HG03565 (cell line): ENCODE results near the gene DCDC1.

Experiments used
- ATAC-seq: cut with Tn5 transposase; IDR thresholded peaks from one replicate; pipeline ENCODE4 v1.9.1; 2021; ENCODE audit warnings: mild to moderate bottlenecking, moderate library complexity; ENCODE audit not compliant: unreplicated experiment

The DCDC1 gene

DNA sequence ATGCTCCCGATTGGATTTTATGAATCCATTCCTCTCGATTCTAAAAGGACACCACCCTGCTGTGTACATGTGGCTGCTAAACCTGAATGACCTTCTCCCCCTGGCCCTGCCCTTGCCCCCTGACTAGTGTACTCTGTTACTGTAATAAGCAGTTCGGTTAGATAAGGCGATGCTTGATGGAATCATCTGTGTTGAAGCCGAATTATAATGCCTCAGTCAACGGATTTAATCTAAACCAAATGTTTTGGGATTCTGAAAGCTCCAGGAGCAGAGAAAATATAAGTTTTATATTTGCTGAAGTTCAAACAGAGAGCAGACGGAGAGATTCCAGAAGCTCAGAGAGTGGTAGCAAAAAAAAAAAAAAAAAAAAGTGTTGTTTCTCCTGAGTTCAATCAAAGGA lies 508.0 kb downstream of the DCDC1 start:
- ATAC-seq: no peak

DNA sequence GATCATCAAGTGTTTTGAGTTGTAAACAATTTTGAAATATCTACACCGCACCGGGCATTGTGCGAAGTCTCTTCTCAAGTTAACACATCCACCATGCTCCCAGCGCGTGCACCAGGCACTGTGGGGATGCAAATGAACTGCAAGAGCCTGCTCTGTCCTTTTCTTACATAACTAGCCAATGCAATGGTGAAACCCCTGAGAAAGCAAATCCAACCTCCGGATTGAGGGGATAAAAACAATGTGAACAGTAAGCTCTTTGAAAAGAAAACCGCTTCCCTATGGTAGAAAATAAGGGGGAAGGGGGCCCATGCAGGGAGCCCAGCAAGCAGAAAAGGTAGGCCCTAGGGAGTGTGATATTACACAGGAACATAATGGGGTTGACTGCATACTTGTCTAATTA lies 508.5 kb downstream of the DCDC1 start:
- ATAC-seq: no peak

DNA sequence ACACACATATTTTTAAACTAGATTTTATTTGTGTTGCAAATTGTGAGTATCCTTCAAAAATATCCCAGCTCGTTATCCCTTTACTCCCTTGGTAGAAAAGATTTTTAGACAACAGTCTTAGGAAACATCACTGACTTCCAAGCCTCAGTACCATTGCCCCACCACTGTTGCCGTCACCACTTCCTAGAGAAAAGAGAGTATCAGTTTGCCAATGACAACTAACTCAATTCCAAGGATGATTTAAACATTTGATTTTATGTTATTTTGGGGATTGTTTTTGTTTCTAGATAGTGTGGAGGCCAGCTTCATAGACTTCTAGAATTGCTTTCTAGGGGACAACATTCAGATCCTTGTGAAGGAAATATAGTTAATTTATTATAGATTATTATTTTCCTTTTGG lies 509.4 kb downstream of the DCDC1 start:
- no peak for ATAC-seq

DNA sequence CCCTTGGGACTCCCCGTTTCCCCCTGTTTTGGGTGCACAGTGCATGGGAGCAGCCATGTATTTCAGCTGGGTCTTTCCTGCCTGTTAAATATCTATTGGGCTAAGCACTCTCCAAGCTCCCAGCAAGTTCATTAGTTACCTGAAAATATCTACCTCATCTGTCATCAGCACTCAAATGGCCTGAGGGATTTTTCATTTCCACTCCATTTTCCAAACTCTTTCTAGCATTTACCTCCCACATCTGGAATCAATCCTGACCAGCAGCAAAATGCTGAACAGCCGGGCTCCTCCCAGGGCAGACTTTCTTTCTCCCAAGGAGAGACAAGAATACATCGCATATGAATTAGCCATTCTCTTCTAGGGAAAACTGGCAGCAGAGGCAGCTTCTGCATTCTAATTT lies 509.9 kb downstream of the DCDC1 start:
- ATAC-seq: no peak

DNA sequence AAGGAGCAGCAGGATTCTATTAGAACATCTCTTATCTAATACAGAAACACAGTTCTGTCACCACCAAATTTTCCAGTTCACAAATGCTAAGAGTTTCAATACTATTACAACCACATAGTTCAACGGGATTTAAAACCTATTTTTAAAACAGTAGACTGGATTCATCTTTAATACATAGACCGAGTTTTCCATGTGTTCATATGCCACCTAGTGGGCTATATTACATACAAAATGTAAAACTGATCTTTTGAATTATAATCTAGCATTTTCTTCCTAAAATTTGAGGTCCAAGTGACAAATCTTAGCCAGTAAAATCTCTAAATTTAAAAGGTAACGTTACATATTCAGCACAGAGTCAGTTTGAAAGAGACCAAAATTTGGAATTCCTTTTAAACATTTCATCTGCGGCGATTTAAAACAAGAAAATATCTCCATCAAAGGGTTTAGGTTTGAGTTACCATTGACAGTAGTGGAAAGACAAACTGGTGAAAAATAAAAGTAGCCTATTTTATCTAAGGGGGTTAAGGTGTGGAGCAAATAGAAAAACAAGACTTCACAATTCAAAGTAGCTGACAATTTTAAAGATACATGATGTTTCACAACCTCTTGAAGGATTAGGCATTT lies 514.0 kb downstream of the DCDC1 start:
- ATAC-seq: no peak

DNA sequence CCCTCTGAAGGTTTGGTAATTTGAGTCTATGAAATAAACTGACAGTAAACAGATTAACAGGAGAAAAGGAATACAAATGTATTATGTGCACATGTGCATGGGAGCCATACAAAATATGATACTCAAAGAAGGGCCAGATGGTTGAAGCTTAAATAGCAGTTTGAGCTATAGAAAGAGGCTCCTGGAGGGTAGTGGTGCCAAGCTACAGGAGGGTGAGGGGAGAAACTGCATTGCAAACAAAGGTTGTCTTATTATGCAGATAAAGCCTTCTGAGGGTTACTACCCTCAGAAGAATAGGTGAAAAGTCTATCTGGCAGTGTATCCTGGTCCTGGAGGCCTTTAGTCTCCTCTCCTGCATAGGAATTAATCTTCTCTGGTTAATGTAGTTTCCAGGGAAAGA lies 516.1 kb downstream of the DCDC1 start:
- ATAC-seq: no peak

DNA sequence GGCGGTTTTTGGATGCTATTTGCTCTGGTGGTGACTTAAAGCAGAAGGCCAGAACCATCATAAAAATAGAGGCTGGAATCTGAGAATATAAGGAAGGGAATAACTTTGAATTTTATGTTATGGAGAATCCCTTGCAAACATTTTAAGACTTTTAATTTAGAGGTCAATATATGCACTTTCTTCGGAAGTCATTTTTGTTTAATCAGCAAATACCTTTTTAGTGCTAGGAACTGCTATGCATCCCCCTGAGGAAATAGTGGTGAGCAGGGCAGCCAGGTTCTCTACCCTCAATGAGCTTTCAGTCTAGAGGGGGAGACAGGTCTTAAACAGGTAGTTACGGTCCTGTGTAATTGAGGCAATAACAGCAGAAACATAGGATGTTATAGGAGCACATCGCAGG lies 516.9 kb downstream of the DCDC1 start:
- ATAC-seq: no peak

DNA sequence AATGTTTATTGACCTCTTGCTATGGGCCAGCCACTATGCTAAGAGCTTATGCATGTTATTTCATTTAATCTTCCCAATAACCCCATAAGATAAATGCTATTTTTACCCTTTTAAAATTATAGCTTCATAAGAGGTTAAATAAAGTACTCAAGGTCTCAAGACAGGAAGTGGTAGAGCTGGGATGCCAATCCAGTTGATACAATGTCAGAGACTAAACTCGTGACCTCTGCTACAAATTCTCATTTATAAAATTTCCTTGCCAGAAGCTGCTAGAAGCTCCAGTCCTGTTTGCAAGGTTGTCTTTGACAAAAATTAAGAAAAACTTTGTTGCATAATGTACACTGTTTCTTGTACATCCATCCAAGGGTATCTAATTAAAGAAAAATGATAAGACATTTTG lies 517.4 kb downstream of the DCDC1 start:
- no peak for ATAC-seq

DNA sequence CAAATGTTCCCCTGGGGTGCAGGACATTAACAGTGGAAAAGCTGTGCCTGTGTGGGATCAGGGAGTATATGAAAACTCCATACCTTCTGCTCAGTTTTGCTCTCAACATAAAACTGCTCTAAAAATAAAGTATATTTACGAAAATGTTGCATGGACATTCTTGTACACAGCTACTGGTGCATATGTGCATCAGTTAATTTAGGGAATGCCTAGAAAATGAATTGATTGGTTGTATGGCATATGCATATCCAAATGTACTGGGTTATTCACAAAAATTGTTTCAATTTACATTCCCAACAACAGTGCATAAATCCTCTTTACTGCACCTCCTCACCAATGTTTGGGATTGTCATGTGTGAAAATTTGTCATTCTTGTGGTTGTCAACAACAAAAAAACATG lies 532.3 kb downstream of the DCDC1 start:
- ATAC-seq: no peak

DNA sequence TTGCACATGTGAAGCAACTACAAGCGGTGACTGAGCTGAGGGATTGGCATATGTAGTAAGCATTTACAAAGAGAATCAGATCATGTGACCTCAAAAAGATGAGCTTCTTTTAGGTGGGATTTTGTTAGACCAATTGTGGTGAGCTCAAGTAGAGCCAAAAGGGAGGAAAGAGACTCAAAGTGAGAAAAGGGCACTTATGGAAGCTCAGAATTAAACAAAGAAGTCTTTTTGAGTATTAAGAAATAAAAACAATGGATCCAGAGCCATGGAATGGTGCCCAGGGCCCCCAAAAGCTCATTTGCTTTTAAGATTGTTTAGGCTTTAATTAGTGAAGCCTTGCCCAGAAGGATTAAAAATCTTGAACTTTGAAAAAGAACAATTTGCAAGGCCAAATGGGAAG lies 536.7 kb downstream of the DCDC1 start:
- ATAC-seq: no peak

DNA sequence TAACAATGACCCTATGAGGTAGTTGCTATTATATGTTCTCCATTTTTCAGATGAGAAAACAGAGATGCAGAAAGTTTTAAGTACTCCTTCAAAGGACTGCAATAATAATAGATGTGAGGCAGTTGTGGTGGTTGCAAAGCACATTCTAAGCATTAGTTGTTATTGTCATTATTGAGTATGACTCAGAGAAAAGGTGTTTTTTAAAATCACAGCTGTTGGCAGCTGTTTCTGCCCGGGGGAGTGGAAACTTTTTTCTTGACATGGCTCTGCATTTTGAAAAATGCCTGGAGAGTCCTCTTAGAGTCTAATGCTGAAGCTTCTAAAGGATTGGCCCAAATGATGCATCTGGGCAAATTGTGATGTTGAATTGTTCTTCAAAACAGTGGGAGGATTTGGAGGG lies 538.9 kb downstream of the DCDC1 start:
- no peak for ATAC-seq

DNA sequence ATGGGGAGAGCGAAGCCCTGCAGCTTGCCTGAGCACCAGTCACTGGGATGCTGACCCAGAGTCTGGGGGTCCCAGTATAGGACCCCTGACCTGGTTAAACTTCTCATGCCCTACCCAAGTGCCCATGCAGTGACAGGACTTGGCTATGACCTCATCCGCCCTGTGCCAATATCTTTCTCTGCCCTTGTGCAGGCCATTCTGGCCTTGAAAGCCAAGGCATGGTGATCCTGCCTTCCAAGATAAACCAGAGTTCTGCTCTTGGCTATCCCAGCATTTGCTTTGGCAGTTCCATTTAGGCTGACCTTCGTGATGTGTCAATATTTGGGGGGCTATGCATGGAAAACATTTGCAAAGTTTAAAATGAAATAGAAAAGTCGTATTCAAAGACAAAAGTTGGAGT lies 542.6 kb downstream of the DCDC1 start:
- ATAC-seq: no peak

DNA sequence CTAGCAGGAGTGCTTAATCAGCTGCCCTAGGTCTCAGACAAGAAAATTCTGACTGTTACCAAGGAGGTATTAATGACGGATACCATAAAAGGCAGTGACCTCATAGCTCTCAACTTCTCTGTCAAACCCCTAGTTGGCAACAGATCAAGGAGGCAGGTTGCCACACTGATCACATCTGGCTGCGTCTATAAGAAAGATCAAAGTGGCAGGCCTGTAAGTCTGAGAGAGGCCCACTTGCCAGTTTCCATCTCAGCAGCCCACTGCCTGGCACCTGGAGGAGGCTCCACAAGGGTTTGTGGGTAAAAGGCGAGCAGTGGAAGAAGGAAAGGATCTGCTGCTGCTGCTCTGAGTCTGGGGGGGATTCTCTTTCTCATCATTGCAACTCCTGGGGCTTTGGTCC lies 543.8 kb downstream of the DCDC1 start:
- no peak for ATAC-seq

DNA sequence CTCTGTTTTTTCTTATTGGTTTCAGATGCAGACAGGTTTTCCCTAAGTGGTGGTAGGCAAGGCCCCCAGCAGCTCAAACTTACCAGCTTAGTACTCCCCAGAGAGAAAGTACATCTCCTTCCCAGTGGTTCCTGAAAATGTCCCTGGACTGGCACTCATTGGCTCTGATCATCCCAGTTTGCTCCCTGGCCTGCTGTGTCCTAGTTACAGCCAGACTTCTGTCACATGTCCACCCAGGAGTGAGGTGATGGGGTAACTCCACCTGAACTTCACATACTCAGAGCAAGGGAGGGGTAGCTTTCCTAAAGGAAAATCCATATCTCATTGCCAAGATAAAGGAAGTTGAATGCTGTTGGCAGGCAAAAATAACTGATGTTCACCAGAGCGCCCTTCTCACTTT lies 546.4 kb downstream of the DCDC1 start:
- no peak for ATAC-seq

DNA sequence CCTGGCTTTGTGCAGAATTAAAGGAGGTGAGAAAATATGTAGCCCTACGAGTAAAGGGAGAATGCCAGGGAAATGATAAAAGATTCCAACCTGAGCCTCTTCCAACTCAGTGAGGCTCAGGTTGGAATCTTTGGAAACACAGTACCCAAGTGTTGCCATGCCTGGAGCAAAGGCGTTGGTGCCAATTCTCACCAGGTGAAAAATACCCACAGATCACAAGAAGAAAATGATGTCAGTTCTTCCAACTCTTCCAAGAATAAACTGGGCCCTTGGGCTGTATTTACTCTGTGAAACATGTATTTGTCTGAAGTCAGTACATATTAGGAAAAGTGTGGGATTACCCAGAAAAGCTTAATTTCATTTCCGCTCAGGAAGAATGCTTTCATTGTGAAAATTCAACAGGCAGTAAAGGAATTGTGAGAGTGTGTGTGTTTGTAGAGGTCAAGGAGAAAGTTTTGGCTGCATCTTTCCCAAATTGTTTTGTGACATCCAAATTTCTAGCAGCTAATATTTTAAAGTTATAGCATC lies 548.0 kb downstream of the DCDC1 start:
- ATAC-seq: no peak

DNA sequence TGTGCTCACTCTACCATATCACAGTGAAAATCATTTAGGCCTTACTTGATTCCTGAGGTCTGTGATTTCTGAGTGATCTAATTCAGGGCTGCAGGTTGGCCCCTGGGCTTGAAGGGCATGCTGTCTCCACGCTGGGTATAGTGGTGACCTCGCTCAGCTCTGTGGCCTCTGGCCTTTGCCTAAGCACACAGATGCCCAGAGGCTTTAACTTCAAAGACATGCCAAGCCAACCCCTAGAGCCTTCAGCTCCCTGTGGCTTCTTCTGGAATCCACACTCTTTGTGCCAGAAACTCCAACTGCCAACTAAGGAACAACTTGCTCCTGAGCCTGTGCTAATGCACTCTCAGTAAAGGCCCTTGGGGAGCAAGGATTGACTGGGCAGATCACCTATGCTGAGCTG lies 550.8 kb downstream of the DCDC1 start:
- ATAC-seq: no peak

DNA sequence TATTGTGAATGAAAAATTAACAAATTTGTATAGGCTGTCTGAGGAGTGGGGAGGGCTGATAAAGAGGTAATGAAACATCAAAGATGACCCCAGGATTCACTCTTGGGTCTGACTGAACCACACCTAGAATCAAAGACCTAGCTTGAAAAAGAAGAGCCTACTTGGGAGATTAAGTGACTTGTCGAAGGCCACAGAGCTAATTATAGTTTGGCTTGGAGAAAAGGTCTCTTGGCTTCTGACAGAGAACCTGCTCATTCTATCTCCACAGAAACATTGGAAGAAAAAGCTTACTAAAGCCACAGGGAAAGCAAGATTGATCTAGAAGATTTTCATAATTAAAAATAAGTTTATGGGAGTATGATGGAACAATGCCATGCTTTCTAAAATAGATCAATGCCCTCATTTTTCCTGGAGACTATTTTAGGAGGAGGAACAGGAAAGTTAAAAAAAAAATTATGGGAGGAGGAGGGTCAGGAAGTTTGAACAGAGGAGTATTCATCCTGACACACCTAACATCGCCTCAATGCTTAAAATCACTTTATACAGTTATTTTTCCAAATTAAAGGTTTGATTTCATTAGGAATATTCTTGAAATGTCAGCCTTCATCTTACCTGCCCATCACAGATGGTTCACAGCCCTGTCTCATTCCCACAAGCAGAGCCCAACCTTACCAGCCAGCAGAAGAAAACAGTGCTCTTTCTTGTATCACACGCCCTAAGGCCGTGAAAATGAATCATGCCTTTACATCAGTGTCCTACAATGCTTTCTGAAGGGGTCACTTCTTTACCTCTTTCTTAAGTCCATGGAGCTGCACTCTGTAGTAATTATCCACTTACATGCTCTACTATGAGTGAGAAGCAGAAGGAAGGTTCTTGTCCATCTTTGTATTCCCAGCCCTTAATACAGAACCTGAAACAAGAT lies 552.3 kb downstream of the DCDC1 start:
- no peak for ATAC-seq

DNA sequence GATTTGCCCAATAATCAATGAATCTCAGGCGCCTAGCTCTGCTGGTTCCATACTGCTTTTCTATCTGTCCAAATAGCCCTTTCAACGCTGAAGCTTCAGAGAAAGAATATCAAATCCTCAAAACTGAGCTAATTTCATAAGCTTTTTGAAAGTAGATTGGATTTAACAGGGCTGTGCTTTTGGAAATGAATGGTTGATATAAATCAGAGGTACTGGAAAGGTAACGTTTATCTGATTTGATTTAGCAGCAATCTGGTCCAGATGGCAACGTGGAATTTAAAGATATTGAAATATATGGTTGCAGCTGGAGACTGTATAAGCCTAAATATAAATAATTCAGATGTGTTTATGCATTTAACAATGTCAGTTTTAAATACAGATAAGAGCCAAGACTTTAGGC lies 553.9 kb downstream of the DCDC1 start:
- no peak for ATAC-seq

DNA sequence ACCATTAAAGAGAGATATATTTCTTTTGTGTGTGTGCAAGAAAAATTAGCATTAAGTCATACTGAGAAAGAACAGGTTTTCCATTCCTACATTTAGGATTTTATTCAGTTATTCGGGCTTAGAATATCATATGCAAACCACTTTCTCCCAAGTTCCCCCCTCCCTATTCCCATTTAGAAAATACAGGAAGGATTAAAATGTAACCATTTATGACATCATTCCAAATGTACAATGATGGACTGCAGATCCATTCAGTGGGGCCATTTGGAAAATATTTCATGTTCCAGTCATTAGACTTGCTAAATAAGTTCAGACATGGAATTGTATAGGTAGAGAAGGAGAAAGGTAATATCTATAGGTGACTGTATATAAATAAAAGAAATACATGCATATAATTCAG lies 554.8 kb downstream of the DCDC1 start:
- no peak for ATAC-seq
